Right hindlimb (tissue), 1 donor: Measurements from ENCODE around the gene NDUFS6.
"Not testable (repeated sequence)": the region's sequence is repeated elsewhere in the genome, so short reads cannot be mapped to it uniquely, and the experiment has no call there.

ENCODE experiments used
- DNase-seq: peaks from one replicate; pipeline ENCODE4 v3.0.0-alpha.2; 2018

Gene NDUFS6

GRCh38 chr5:1799602-1800471, 1.4 kb upstream of the NDUFS6 start, which contains the start of gene MRPL36:
MRPL36 (minus strand) TSS chr5:1799837; CDS start chr5:1798935, 902 bp downstream.
- peak; percentile 95 for DNase-seq

GRCh38 chr5:1800472-1801221, 560 bp upstream of the NDUFS6 start:
- no peak for DNase-seq

- no peak for DNase-seq
Observed at GRCh38 chr5:1801967-1802295, 724 bp downstream of the NDUFS6 start.

- no peak for DNase-seq
Observed at GRCh38 chr5:1803192-1803591, 2.0 kb downstream of the NDUFS6 start.

GRCh38 chr5:1804001-1804690, 2.9 kb downstream of the NDUFS6 start:
- DNase-seq: no peak

- no peak for DNase-seq
Observed at GRCh38 chr5:1805326-1805725, 4.1 kb downstream of the NDUFS6 start.

- DNase-seq: no peak
Observed at GRCh38 chr5:1805736-1806135, 4.5 kb downstream of the NDUFS6 start.

GRCh38 chr5:1806199-1806598, 5.0 kb downstream of the NDUFS6 start:
- DNase-seq: no peak

- no peak for DNase-seq
Observed at GRCh38 chr5:1806974-1807373, 5.8 kb downstream of the NDUFS6 start.

- no peak for DNase-seq
Observed at GRCh38 chr5:1807451-1808185, 6.4 kb downstream of the NDUFS6 start.

GRCh38 chr5:1808439-1808838, 7.2 kb downstream of the NDUFS6 start:
- no peak for DNase-seq

GRCh38 chr5:1809416-1810035, 8.3 kb downstream of the NDUFS6 start:
- DNase-seq: no peak

- no peak for DNase-seq
Observed at GRCh38 chr5:1810581-1811101, 9.4 kb downstream of the NDUFS6 start.

GRCh38 chr5:1814183-1815020, 13.2 kb downstream of the NDUFS6 start:
- DNase-seq: no peak

GRCh38 chr5:1815071-1815786, 14.0 kb downstream of the NDUFS6 start:
- DNase-seq: no peak

- DNase-seq: no peak
Observed at GRCh38 chr5:1815881-1816292, 14.7 kb downstream of the NDUFS6 start.

GRCh38 chr5:1816495-1817089, 15.4 kb downstream of the NDUFS6 start:
- not testable (repeated sequence) for DNase-seq

- DNase-seq: no peak
Observed at GRCh38 chr5:1817261-1818043, 16.2 kb downstream of the NDUFS6 start.

GRCh38 chr5:1818784-1819183, 17.6 kb downstream of the NDUFS6 start:
- DNase-seq: no peak
